K562 (cell line): ENCODE data around the gene C22orf39. TPM values are rescaled to one million over a fixed set of nuclear protein-coding genes. Genes with fewer than 3 reads are reported as not detected.
A peak's percentile ranks its signal among the peaks of the same experiment; 100 is the strongest.

Experiments
- GATAD2A ChIP-seq: fragments of 450-650 bp; IDR thresholded peaks from 2 replicates; pipeline ENCODE4 v1.6.1; 2017
- HCFC1 ChIP-seq: IDR thresholded peaks from 2 replicates; pipeline ENCODE4 v1.6.1; 2012; ENCODE audit warnings: low read depth, low read length, improper control_type of control experiment
- L3MBTL2 ChIP-seq: fragments of 450-650 bp; IDR thresholded peaks from 2 replicates; pipeline ENCODE4 v1.6.1; 2016; ENCODE audit warnings: mild to moderate bottlenecking, moderate library complexity
- MECOM ChIP-seq: fragments of 250-450 bp; sonication (Bioruptor Pico); IDR thresholded peaks from 2 replicates; pipeline ENCODE4 v1.8.0; 2022; ENCODE audit warnings: inconsistent platforms
- NONO ChIP-seq, 2 experiments: fragments of 200-400 bp in 1 of 2; fragments of 450-650 bp in 1 of 2; formaldehyde crosslinking in 1 of 2; IDR thresholded peaks; 2 replicates each; pipeline ENCODE4 v1.6.1; 2017; ENCODE audit warnings: low read depth in 2 of 2, mild to moderate bottlenecking in 2 of 2, moderate library complexity in 2 of 2, low read length in 1 of 2
- NR2C1 ChIP-seq, 2 experiments: fragments of 450-650 bp; IDR thresholded peaks; 2 replicates each; pipeline ENCODE4 v1.6.1; 2017; ENCODE audit warnings: mild to moderate bottlenecking in 2 of 2, antibody characterized with exemption in 1 of 2, inconsistent platforms in 1 of 2, missing compliant biosample characterization in 1 of 2, missing genetic modification characterization in 1 of 2
- PHB2 ChIP-seq: fragments of 450-650 bp; IDR thresholded peaks from 2 replicates; pipeline ENCODE4 v1.6.1; 2017; ENCODE audit warnings: low read depth
- PYGO2 ChIP-seq: fragments of 450-650 bp; IDR thresholded peaks from 2 replicates; pipeline ENCODE4 v1.6.1; 2016; ENCODE audit warnings: mild to moderate bottlenecking, missing genetic modification characterization, moderate library complexity, missing compliant biosample characterization
- RBM34 ChIP-seq: fragments of 200-400 bp; formaldehyde crosslinking; IDR thresholded peaks from 2 replicates; pipeline ENCODE4 v1.6.1; 2018; ENCODE audit warnings: low read length, borderline replicate concordance; ENCODE audit not compliant: insufficient read depth
- ZNF76 ChIP-seq: fragments of 250-450 bp; sonication (Bioruptor Pico); IDR thresholded peaks from 2 replicates; pipeline ENCODE4 v1.4.0; 2020; ENCODE audit warnings: mild to moderate bottlenecking, moderate library complexity, borderline replicate concordance
- polyA plus RNA-seq, 8 experiments: library from polyadenylated mRNA; depleted of rRNA in 4 of 8; stranded (reverse) in 5 of 8; unstranded in 3 of 8; fragments of >200 nt; fragmentation: Nextera tagmentation in 2 of 8; fragmentation: Illumina TruSeq in 1 of 8; extraction: Ambion mirVana in 2 of 8; extraction: Trizol in 1 of 8; gene quantifications; 2 replicates each; pipeline versions ENCODE4 v1.2.1 to v1.2.3, GENCODE V29; 2011 to 2014; ENCODE audit warnings: inconsistent platforms in 1 of 8, missing spikeins in 1 of 8
- total RNA-seq, 7 experiments: library from RNA; depleted of rRNA in 6 of 7; stranded (reverse); fragments of >200 nt in 6 of 7; fragmentation: Illumina TruSeq in 2 of 7; extraction: Trizol in 2 of 7; gene quantifications; 2 replicates each; pipeline versions ENCODE4 v1.2.1 to v1.2.3, GENCODE V29; 2011 to 2021; ENCODE audit warnings: low replicate concordance in 1 of 7
- TF ChIP-seq, protein P1 (sequence below): fragments of 250-450 bp; sonication (Bioruptor Pico); IDR thresholded peaks from 2 replicates; pipeline ENCODE4 v1.5.0; 2021; ENCODE audit warnings: mild to moderate bottlenecking, moderate library complexity
- TF ChIP-seq, protein P2 (sequence below), 2 experiments: fragments of 250-450 bp in 1 of 2; fragments of 450-650 bp in 1 of 2; sonication (Bioruptor Pico) in 1 of 2; IDR thresholded peaks; 2 replicates each; pipeline versions ENCODE4 v1.6.1 to v1.8.0; 2016 to 2021; ENCODE audit warnings: mild to moderate bottlenecking in 2 of 2, moderate library complexity in 2 of 2, missing compliant biosample characterization in 1 of 2, missing genetic modification characterization in 1 of 2
- TF ChIP-seq, protein P3 (sequence below): fragments of 250-450 bp; sonication (Bioruptor Pico); IDR thresholded peaks from 2 replicates; pipeline ENCODE4 v1.9.0; 2021; ENCODE audit warnings: mild to moderate bottlenecking
- TF ChIP-seq, protein P4 (sequence below), 2 experiments: IDR thresholded peaks; 2 replicates each; pipeline ENCODE4 v1.6.1; 2011; ENCODE audit warnings: borderline replicate concordance in 1 of 2, control low read depth in 1 of 2, low read depth in 1 of 2, low read length in 1 of 2, mild to moderate bottlenecking in 1 of 2, mixed read lengths in 1 of 2, moderate library complexity in 1 of 2; ENCODE audit not compliant: insufficient read depth in 1 of 2, insufficient read length in 1 of 2, poor library complexity in 1 of 2, severe bottlenecking in 1 of 2; ENCODE audit errors: extremely low read depth in 1 of 2
- TF ChIP-seq, protein P5 (sequence below): fragments of 450-650 bp; formaldehyde crosslinking; IDR thresholded peaks from 2 replicates; pipeline ENCODE4 v1.4.0; 2020; ENCODE audit warnings: mild to moderate bottlenecking, mixed read lengths
- TF ChIP-seq, protein P6 (sequence below): sonication (generic); formaldehyde crosslinking; IDR thresholded peaks from 2 replicates; pipeline ENCODE4 v1.8.0; 2022; ENCODE audit warnings: mild to moderate bottlenecking, missing genetic modification reagents, borderline replicate concordance

C22orf39 gene
- total and polyA plus RNA-seq, 9 of the 15 experiments (the other 6 are each of a cell fraction or from before 2014, with no cell fraction given), result 20.4 to 139 (median 66.8) TPM

DNA sequence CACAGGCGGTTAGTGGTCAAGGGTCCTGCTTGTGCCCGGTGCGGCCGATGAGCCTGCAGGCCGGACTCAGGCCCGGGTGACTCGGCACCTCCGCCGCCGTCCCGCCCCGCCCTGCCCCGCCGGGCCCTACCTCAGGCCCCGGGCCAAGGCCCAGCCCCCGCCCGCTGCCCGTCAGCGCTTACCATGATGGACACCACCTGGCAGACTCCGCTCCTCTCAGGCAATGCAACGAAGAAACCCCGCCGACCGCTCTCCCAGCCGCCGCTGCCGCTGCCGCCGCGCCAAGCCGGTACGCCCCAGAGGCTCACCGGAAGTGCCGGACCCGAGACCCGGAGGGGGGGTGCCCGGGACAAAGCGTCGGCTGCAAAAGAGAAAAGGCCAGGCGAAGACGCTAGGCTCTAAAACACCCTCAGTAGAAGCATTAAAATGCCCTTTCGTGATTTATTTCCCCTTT lies 31.4 kb upstream of the C22orf39 start, which contains the start of gene UFD1 (continued):
- TF ChIP-seq, protein P1, sequence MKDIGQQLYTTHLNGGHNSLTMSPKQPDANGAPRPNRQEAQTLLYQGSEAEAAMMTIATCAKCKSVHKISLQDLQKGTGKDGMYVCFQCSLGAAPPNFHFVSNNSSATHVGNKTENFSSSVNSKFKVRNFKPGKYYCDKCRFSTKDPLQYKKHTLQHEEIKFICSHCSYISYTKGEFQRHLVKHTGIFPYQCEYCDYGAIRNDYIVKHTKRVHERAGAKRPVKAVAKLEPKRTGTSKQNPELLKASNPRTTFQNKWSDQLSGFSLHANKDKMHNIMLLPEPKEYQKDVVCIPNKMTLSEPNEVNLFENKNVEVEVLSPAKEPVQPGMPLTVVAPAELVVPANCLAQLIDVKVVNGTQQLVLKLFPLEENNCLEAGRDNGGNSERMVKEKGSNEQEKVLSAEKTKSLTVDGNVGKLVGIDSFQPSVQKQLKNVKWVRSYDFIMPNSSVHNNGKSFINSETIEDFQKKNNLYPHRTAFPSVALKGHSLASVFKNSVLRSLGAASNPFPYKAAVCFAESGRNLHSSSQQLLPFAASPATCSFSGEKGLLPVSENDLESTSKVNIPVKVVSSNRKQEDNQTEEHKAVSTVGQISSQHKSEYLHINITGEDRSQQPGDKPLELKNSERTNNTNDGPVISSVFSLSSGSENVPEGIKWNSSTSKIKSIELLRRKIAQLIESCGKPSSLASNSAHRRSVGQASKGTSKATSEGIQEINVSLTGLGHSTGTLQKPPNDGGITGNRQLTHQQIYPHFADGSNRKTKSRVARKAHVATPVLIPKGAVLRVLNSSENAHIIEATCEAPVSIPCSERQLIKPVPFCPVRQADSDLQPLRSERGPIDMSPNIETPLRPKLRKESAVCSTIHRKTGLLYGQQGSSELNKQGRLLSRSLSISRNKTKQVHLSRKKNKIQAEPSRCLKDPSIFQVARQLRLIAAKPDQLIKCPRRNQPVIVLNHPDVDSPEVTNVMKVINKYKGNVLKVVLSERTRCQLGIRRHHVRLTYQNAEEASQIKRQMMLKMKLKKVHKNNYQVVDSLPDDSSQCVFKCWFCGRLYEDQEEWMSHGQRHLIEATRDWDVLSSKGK (CRISPR knock-in tag), result no peak
- TF ChIP-seq GATAD2A, result no peak
- TF ChIP-seq, protein P2, sequence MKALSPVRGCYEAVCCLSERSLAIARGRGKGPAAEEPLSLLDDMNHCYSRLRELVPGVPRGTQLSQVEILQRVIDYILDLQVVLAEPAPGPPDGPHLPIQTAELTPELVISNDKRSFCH (CRISPR knock-in tag; IDR thresholded peaks at IDR 0.05), result no peak
- TF ChIP-seq, protein P2 (tag; IDR thresholded peaks at IDR 0.05), result no peak
- no peak for TF ChIP-seq PHB2
- no peak for TF ChIP-seq HCFC1
- no peak for TF ChIP-seq ZNF76 (CRISPR knock-in tag)
- TF ChIP-seq MECOM (CRISPR knock-in tag), result no peak
- TF ChIP-seq L3MBTL2, result no peak
- no peak for TF ChIP-seq RBM34
- TF ChIP-seq NONO (IDR thresholded peaks at IDR 0.05; ENCODE audit: low read depth in 2 of 2, low read length in 1 of 2), result no peak
- TF ChIP-seq, protein P3, sequence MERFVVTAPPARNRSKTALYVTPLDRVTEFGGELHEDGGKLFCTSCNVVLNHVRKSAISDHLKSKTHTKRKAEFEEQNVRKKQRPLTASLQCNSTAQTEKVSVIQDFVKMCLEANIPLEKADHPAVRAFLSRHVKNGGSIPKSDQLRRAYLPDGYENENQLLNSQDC (CRISPR knock-in tag), result peak; percentile 94
- TF ChIP-seq, protein P4, sequence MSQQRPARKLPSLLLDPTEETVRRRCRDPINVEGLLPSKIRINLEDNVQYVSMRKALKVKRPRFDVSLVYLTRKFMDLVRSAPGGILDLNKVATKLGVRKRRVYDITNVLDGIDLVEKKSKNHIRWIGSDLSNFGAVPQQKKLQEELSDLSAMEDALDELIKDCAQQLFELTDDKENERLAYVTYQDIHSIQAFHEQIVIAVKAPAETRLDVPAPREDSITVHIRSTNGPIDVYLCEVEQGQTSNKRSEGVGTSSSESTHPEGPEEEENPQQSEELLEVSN (IDR thresholded peaks at IDR 0.05; ENCODE audit: borderline replicate concordance in 1 of 2, extremely low read depth in 1 of 2, insufficient read depth in 1 of 2, insufficient read length in 1 of 2, low read depth in 1 of 2, low read length in 1 of 2, poor library complexity in 1 of 2, severe bottlenecking in 1 of 2), result peak in 1 of 2 experiments; percentile 32
- TF ChIP-seq PYGO2, result no peak
- TF ChIP-seq, protein P5, sequence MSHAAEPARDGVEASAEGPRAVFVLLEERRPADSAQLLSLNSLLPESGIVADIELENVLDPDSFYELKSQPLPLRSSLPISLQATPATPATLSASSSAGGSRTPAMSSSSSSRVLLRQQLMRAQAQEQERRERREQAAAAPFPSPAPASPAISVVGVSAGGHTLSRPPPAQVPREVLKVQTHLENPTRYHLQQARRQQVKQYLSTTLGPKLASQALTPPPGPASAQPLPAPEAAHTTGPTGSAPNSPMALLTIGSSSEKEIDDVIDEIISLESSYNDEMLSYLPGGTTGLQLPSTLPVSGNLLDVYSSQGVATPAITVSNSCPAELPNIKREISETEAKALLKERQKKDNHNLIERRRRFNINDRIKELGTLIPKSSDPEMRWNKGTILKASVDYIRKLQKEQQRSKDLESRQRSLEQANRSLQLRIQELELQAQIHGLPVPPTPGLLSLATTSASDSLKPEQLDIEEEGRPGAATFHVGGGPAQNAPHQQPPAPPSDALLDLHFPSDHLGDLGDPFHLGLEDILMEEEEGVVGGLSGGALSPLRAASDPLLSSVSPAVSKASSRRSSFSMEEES (CRISPR knock-in tag), result peak; percentile 34; the same call in 1 of the 2 replicates
- TF ChIP-seq NR2C1 (IDR thresholded peaks at IDR 0.05), result no peak
- no peak for TF ChIP-seq NR2C1 (tag; IDR thresholded peaks at IDR 0.05)
- TF ChIP-seq, protein P6, sequence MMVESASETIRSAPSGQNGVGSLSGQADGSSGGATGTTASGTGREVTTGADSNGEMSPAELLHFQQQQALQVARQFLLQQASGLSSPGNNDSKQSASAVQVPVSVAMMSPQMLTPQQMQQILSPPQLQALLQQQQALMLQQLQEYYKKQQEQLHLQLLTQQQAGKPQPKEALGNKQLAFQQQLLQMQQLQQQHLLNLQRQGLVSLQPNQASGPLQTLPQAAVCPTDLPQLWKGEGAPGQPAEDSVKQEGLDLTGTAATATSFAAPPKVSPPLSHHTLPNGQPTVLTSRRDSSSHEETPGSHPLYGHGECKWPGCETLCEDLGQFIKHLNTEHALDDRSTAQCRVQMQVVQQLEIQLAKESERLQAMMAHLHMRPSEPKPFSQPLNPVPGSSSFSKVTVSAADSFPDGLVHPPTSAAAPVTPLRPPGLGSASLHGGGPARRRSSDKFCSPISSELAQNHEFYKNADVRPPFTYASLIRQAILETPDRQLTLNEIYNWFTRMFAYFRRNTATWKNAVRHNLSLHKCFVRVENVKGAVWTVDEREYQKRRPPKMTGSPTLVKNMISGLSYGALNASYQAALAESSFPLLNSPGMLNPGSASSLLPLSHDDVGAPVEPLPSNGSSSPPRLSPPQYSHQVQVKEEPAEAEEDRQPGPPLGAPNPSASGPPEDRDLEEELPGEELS, result no peak
